Endothelial cell of hepatic sinusoid (primary cell): Measurements from ENCODE around the gene FOCAD.
"Not testable (repeated sequence)": the region's sequence is repeated elsewhere in the genome, so short reads cannot be mapped to it uniquely, and the experiment has no call there.

Source experiments
- in situ Hi-C: cut with HindIII; loops from 2 replicates; pipeline ENCODE4 v1.10.0; 2017; ENCODE audit warnings: low sequenced_read_pairs

FOCAD gene

GRCh38 chr9:20940447-20941173 lies 256.6 kb downstream of the FOCAD start:
- in situ Hi-C loops: loop anchor here (5.0 to 25.0 kb wide), 2 partner anchors 318 to 578 kb away; partner anchors contain the start of gene MLLT3

DNA sequence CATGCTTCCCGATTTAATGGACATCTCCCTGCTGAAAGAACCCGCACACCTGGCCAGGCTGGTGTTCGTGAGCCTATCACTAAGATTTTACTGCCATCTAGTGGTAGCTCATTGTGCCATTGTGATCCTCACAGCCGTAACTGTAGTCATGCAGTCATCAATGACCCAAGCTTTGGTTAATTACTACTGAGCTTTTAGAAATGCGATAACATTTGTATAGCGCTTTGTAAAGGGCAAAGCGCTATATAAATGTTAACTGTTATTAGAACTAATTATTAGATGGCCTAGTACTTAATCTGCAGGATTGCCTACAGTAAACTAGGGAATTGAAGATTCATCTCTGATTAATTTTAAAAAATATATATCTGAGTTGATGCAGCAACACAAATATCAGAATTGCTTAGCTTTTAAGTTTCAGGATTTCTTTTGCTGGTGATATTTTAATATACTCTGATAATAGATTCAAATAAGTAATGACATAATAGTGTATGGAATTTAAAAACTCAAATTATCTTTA lies 257.2 kb downstream of the FOCAD start:
- in situ Hi-C loops: loop anchor here (5.0 to 25.0 kb wide), 2 partner anchors 319 to 579 kb away; partner anchors contain the start of gene MLLT3

- in situ Hi-C loops: loop anchor here (5.0 to 25.0 kb wide), 2 partner anchors 322 to 582 kb away; partner anchors contain the start of gene MLLT3
Measured at GRCh38 chr9:20944507-20944906, 260.4 kb downstream of the FOCAD start.

- in situ Hi-C loops: loop anchor here (25.0 kb wide), 1 partner anchor 583 kb away; no protein-coding TSS in a partner anchor
Measured at GRCh38 chr9:20945269-20945668, 261.2 kb downstream of the FOCAD start.

GRCh38 chr9:20945856-20946255 lies 261.8 kb downstream of the FOCAD start:
- in situ Hi-C loops: loop anchor here (25.0 kb wide), 1 partner anchor 584 kb away; no protein-coding TSS in a partner anchor

DNA sequence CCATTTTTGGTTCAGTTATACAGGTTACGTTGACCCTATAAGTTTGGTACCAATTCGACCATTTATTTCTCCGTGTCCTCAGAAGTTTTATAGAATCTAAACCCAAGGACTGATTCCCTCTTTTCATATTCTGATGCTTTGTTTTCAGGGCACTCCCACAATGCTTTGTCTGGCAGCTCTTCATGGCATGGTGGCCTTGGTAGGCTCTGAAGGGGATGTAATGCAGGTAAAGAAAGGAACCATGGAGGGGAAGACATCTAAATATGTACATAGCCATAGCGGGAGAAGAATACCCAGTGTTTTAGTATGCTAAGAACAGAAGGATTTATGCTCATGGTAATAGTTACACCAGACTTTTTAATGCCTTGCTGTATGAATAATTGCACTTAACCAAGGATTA lies 264.6 kb downstream of the FOCAD start:
- in situ Hi-C loops: loop anchor here (25.0 kb wide), 1 partner anchor 586 kb away; no protein-coding TSS in a partner anchor

- in situ Hi-C loops: no loop called here
Measured at GRCh38 chr9:20950707-20951106, 266.6 kb downstream of the FOCAD start.

DNA sequence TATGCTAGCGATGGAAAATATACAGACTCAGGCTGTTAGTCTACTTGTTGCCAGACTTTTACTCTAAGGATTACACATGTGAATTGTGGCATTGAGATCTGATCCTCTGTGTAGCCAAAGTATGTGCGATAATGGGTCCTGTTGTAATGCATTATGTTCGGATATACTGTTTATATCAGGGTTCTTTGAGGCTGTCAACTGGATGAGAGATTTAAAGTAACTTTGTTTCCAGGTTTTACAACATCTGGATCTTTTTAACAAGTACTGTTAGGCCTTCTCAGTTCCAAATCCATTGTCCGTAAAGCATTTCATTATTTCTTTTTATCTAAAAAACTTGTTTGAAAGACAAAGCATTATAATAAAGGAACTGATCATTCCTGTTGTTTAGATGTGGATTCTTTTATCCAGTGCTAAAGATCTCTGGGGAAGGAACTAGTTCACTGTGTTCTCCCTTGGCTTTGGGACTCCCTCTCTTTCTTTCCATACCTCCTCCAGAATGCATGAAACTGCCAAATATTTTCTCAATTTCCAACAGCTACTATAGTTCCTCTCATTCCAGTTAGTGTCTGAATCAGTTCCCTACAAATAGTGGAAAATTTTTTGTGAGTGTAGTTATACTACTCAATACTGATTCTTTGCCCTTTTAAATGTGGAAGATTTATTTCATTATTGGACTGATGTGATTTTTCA lies 278.6 kb downstream of the FOCAD start:
- in situ Hi-C loops: no loop called here

GRCh38 chr9:20972684-20973083 lies 288.6 kb downstream of the FOCAD start:
- in situ Hi-C loops: no loop called here

DNA sequence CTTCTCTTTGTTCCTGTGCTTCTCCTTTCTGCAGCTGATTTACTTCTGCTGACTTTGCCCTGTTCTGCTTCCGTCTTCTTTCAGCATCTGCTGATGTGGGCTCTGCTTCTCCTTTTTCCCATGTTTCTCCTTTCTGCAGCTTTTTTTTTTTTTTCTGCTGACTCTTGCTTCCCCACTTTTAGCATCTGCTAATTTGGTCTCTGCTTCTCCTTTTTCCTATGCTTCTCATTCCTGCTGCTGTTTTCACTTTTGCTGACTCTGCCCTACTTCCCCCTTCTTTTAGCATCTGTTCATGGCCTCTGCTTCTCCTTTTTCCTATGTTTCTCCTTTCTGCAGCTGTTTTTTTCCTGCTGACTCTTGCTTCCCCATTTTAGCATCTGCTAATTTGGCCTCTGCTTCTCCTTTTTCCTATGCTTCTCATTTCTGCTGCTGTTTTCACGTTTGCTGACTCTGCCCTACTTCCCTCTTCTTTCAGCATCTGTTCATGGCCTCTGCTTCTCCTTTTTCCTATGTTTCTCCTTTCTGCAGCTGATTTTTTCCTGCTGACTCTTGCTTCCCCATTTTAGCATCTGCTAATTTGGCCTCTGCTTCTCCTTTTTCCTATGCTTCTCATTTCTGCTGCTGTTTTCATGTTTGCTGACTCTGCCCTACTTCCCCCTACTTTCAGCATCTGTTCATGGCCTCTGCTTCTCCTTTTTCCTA lies 289.3 kb downstream of the FOCAD start:
- in situ Hi-C loops: not testable (repeated sequence)

DNA sequence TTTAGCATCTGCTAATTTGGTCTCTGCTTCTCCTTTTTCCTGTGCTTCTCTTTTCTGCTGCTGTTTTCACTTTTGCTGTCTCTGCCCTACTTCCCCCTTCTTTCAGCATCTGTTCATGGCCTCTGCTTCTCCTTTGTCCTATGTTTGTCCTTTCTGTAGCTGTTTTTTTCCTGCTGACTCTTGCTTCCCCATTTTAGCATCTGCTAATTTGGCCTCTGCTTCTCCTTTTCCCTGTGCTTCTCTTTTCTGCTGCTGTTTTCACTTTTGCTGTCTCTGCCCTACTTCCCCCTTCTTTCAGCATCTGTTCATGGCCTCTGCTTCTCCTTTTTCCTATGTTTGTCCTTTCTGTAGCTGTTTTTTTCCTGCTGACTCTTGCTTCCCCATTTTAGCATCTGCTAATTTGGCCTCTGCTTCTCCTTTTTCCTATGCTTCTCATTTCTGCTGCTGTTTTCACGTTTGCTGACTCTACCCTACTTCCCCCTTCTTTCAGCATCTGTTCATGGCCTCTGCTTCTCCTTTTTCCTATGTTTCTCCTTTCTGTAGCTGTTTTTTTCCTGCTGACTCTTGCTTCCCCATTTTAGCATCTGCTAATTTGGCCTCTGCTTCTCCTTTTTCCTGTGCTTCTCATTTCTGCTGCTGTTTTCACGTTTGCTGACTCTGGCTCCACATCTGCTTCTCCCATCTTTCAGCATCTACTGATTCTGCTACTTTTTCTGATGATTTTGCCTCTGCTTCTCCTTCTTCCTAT lies 290.3 kb downstream of the FOCAD start:
- in situ Hi-C loops: not testable (repeated sequence)

DNA sequence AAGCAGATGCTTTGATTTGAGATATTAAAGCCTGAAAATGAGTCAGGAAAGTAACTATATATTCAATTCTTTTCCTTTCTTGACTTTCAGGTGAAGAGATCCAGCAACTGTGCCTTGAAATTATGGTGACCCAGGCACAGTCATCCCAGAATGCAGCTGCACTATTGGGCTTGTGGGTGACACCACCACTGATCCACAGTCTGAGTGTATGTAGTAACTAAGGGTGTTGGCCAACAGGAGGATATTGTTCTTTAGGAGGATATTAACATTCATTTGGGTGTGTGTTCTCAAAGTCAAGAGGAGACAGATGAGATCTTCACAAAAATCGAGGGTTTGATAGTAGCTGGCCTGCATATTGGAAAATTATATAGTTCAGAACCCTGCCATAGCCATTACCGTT lies 294.2 kb downstream of the FOCAD start:
- in situ Hi-C loops: no loop called here

DNA sequence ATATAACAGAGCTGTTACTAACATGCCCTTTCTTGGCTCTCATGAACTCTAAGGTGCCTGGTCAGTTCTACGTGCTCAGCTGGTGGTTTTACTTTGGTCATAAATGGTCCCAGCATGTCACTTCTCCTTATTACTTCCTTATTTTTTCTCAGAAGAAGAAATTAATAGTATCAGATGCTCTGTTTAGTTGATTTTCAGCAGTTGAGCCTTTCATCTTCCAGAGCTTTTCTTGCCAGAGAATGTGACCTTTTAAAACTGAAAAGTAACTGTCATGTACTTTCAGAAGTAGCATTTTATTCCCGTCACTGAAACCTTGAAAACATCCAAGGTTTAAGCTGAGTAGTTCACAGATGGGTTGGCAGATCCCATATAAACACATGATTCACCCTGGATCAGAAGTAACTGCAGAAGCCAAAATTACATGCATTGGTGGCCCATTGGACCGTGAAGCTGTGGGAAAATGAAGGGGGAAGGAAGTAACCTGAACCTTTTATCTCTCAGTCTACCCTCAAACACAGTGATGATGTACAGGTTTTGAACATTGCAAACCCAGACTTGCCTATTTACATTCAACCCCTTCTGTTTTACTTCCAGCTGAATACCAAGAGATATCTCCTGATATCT lies 296.9 kb downstream of the FOCAD start:
- in situ Hi-C loops: loop anchor here (5.0 kb wide), 1 partner anchor 96 kb away; the partner anchor contains the start of gene IFNB1

DNA sequence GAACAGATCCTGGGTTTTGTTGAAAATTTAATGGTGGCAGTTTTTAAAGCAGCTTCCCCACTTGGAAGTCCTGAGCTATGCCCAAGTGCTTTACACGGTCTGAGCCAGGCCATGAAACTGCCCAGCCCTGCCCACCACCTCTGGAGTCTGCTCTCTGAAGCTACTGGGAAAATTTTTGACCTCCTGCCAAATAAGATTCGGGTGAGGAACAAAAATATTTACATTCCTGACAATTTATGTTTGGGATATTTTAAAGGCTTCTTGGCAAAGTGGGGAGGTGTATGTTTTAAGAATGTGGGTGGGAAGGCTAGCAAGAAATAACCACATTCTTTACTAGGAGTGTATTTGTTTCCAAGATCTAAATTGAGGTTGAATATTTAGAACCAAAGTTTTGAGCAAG lies 297.4 kb downstream of the FOCAD start:
- in situ Hi-C loops: loop anchor here (5.0 kb wide), 1 partner anchor 96 kb away; the partner anchor contains the start of gene IFNB1

GRCh38 chr9:20984506-20984905 lies 300.4 kb downstream of the FOCAD start:
- in situ Hi-C loops: loop anchor here (5.0 kb wide), 1 partner anchor 93 kb away; the partner anchor contains the start of gene IFNB1

GRCh38 chr9:20985851-20986600 lies 302.0 kb downstream of the FOCAD start:
- in situ Hi-C loops: no loop called here

DNA sequence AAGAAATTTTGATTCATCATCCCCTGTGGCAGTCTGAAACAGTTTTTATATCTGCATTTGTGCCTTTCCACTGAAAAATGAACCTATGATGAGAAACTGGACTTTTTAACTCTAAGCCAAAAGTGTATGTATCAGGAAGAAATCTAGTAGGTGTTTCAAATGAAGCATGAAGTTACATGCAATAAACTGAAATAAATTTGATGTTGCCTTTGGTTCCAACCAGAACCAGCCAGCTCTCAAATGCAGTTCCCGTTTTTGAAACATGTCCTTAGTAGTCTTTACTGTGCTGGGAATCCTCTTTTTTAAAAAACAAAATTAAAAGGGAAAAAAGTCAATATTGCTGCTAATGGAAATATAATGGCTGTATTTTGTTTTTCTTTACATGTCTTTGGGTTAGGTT lies 303.5 kb downstream of the FOCAD start:
- in situ Hi-C loops: no loop called here

DNA sequence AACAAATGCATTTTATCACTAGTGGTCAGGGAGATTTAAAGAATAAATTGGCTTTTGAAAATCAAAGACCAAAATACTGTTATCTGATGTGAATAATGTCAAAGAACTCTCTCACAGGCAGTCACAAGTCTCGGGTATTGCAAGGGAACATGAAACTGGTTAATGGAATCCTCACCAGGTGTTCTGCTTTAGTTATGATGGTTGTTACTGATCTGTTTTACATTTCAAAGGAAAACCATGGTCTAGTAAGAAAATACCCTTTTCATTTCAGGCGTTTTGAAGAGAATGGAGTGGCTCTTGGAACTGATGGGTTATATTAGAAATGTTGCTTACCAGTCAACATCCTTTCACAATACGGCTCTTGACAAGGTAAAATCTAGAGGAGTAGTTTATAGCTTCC lies 304.0 kb downstream of the FOCAD start:
- in situ Hi-C loops: no loop called here
